Left colon (tissue), 2 donors: ENCODE measurements around the gene MCF2L. TPM values are rescaled to one million over a fixed set of nuclear protein-coding genes. Genes with fewer than 3 reads are reported as not detected.

Experiments used
- total RNA-seq, 2 donors: library from RNA; stranded (reverse); fragmentation: NEBNext Ultra II Directional; extraction: Animal tissue kit (Norgen Biotek cat#: 25700); gene quantifications; one replicate each; pipeline ENCODE4 v1.2.1, GENCODE V29; 2021
- donor health status: DM: no; HTN: no; CAD: no.
- donor health status: DM: yes; HTN: yes; CAD: no.

The MCF2L gene
- total RNA-seq, 2 donors from 2014 or later: 86.9 to 101 TPM

Other genes starting within 250 kb of the MCF2L start
- under 1 TPM in 1 of 2 donors, not detected in 1; 0.17 TPM for gene F7, start 136.6 kb downstream of the MCF2L start, total RNA-seq
- 1 to 10 TPM; 1.6 to 4.7 TPM for gene F10, start 153.6 kb downstream of the MCF2L start, total RNA-seq
- gene PROZ, start 189.4 kb downstream of the MCF2L start, total RNA-seq: not detected
- gene PCID2, start 239.5 kb downstream of the MCF2L start, total RNA-seq: 10 to 100 TPM; 23.3 to 26.3 TPM
- 10 to 100 TPM; 53.2 to 63.0 TPM for gene CUL4A, start 240.4 kb downstream of the MCF2L start, total RNA-seq